SK-N-SH (cell line): ENCODE measurements around the gene CREB3L4. TPM values are rescaled to one million over a fixed set of nuclear protein-coding genes. Genes with fewer than 3 reads are reported as not detected.

ENCODE experiments used
- CTCF ChIA-PET: fragments of 300-600, 350-600 bp; formaldehyde crosslinking; extraction: SDS; loops from one replicate; lab custom pipeline; 2021; lab: Yijun Ruan, JAX
- POLR2A ChIA-PET: fragments of 350-600 bp; sonication (Branson Sonifier 250); formaldehyde crosslinking; extraction: SDS; loops from one replicate; lab custom pipeline; 2020; ENCODE audit warnings: antibody characterized with exemption, inconsistent platforms; lab: Yijun Ruan, JAX
- DNase-seq: peaks from one replicate; pipeline ENCODE4 v3.0.0; 2012
- H2AFZ ChIP-seq: fragments of 200-600 bp; sonication (generic); 2 replicates; pipeline ENCODE4 v1.8.1; 2016; ENCODE audit warnings: antibody characterized with exemption, mild to moderate bottlenecking, low read depth
- H3F3A ChIP-seq: fragments of 200-600 bp; sonication (generic); replicated peaks from 2 replicates; pipeline ENCODE3; 2016; ENCODE audit warnings: antibody characterized with exemption, mild to moderate bottlenecking; ENCODE audit not compliant: insufficient read depth
- H3K27ac ChIP-seq, 2 experiments: fragments of 200-500 bp in 1 of 2; fragments of 200-600 bp in 1 of 2; sonication (Bioruptor generic) in 1 of 2; sonication (generic), shearing (Covaris generic) in 1 of 2; 2 replicates each; pipeline versions ENCODE4 v1.5.1 to v1.6.1; 2014 to 2016; ENCODE audit warnings: low read depth in 2 of 2, inconsistent platforms in 1 of 2, low read length in 1 of 2, mild to moderate bottlenecking in 1 of 2, mixed read lengths in 1 of 2
- H3K27me3 ChIP-seq: fragments of 200-600 bp; sonication (generic), shearing (Covaris generic); 2 replicates; pipeline ENCODE4 v1.6.1; 2016; ENCODE audit warnings: mixed run types; ENCODE audit not compliant: insufficient read depth
- H3K36me3 ChIP-seq, 2 experiments: fragments of 200-500 bp in 1 of 2; fragments of 200-600 bp in 1 of 2; sonication (Bioruptor generic) in 1 of 2; sonication (generic) in 1 of 2; replicated peaks in 1 of 2; 2 replicates each; pipeline versions ENCODE3 to v1.5.1; 2014 to 2016; ENCODE audit warnings: low read length in 1 of 2, mild to moderate bottlenecking in 1 of 2; ENCODE audit not compliant: insufficient read depth in 2 of 2, control insufficient read depth in 1 of 2
- H3K4me1 ChIP-seq, 2 experiments: fragments of 200-500 bp in 1 of 2; fragments of 200-600 bp in 1 of 2; sonication (Bioruptor generic) in 1 of 2; sonication (generic), shearing (Covaris generic) in 1 of 2; 2 replicates each; pipeline versions ENCODE4 v1.5.1 to v1.6.1; 2014 to 2016; ENCODE audit warnings: low read depth in 1 of 2, low read length in 1 of 2, mixed run types in 1 of 2; ENCODE audit not compliant: insufficient read depth in 2 of 2, control insufficient read depth in 1 of 2
- H3K4me2 ChIP-seq: fragments of 200-600 bp; sonication (generic), shearing (Covaris generic); 2 replicates; pipeline ENCODE4 v1.6.1; 2017; ENCODE audit warnings: mixed run types
- H3K4me3 ChIP-seq, 2 experiments: fragments of 200-500 bp in 1 of 2; fragments of 200-600 bp in 1 of 2; sonication (Bioruptor generic) in 1 of 2; sonication (generic), shearing (Covaris generic) in 1 of 2; 2 replicates each; pipeline versions ENCODE4 v1.5.1 to v1.8.1; 2014 to 2016; ENCODE audit warnings: low read depth in 2 of 2, inconsistent platforms in 1 of 2, low read length in 1 of 2, mild to moderate bottlenecking in 1 of 2, mixed read lengths in 1 of 2, moderate library complexity in 1 of 2
- H3K79me2 ChIP-seq: fragments of 200-600 bp; sonication (generic); 2 replicates; pipeline ENCODE4 v1.8.1; 2017; ENCODE audit warnings: mild to moderate bottlenecking; ENCODE audit not compliant: insufficient read depth
- H3K9ac ChIP-seq: fragments of 200-600 bp; sonication (generic); 2 replicates; pipeline ENCODE4 v1.6.1; 2017; ENCODE audit warnings: mixed run types
- H3K9me2 ChIP-seq: fragments of 200-600 bp; sonication (generic); 2 replicates; pipeline ENCODE4 v1.6.1; 2017; ENCODE audit warnings: mixed run types
- H3K9me3 ChIP-seq: fragments of 200-600 bp; sonication (generic); 2 replicates; pipeline ENCODE4 v1.6.1; 2017; ENCODE audit warnings: mixed run types, mild to moderate bottlenecking, moderate library complexity
- H4K20me1 ChIP-seq: fragments of 200-600 bp; sonication (generic); 2 replicates; pipeline ENCODE4 v1.6.1; 2017; ENCODE audit warnings: mild to moderate bottlenecking, mixed run types; ENCODE audit not compliant: insufficient read depth
- CHD2 ChIP-seq: fragments of 150-350 bp; IDR thresholded peaks from 2 replicates; pipeline ENCODE4 v1.6.1; 2018; ENCODE audit warnings: low read length; ENCODE audit not compliant: partially characterized antibody
- EP300 ChIP-seq, 2 experiments: IDR thresholded peaks; 2 replicates each; pipeline versions ENCODE4 v1.4.0 to v1.6.1; 2012; ENCODE audit warnings: borderline replicate concordance in 1 of 2, low read depth in 1 of 2, low read length in 1 of 2
- FOSL2 ChIP-seq: IDR thresholded peaks from 2 replicates; pipeline ENCODE4 v1.4.0; 2012; ENCODE audit warnings: low read depth, mild to moderate bottlenecking, moderate library complexity, borderline replicate concordance
- FOXJ3 ChIP-seq: sonication (generic); formaldehyde crosslinking; IDR thresholded peaks from 2 replicates; pipeline ENCODE4 v1.5.1; 2020; ENCODE audit warnings: mild to moderate bottlenecking, missing genetic modification reagents
- GABPA ChIP-seq: IDR thresholded peaks from 2 replicates; pipeline ENCODE4 v1.4.0; 2012; ENCODE audit warnings: low read depth, mild to moderate bottlenecking
- JUND ChIP-seq: IDR thresholded peaks from 2 replicates; pipeline ENCODE4 v1.4.0; 2012
- MXI1 ChIP-seq: IDR thresholded peaks from 2 replicates; pipeline ENCODE4 v1.6.1; 2012; ENCODE audit warnings: mild to moderate bottlenecking, low read depth, low read length, improper control_type of control experiment
- NFIC ChIP-seq: IDR thresholded peaks from 2 replicates; pipeline ENCODE4 v1.4.0; 2012; ENCODE audit warnings: borderline replicate concordance
- POLR2AphosphoS5 ChIP-seq: IDR thresholded peaks from 2 replicates; pipeline ENCODE4 v1.6.1; 2012; ENCODE audit warnings: low read depth, low read length
- RCOR1 ChIP-seq: fragments of 150-350 bp; IDR thresholded peaks from 2 replicates; pipeline ENCODE4 v1.6.1; 2017; ENCODE audit warnings: antibody characterized with exemption, low read length
- RXRA ChIP-seq: IDR thresholded peaks from 2 replicates; pipeline ENCODE4 v1.4.0; 2012; ENCODE audit warnings: low read depth, mild to moderate bottlenecking, borderline replicate concordance
- SMC3 ChIP-seq: IDR thresholded peaks from 2 replicates; pipeline ENCODE4 v1.6.1; 2012; ENCODE audit warnings: low read depth, low read length, improper control_type of control experiment
- TAF1 ChIP-seq: IDR thresholded peaks from 2 replicates; pipeline ENCODE4 v1.6.1; 2012; ENCODE audit warnings: low read depth, mild to moderate bottlenecking, low read length, moderate library complexity, borderline replicate concordance
- TCF12 ChIP-seq: IDR thresholded peaks from 2 replicates; pipeline ENCODE4 v1.4.0; 2012
- YY1 ChIP-seq: IDR thresholded peaks from 2 replicates; pipeline ENCODE4 v1.4.0; 2012; ENCODE audit warnings: low read depth, mild to moderate bottlenecking
- WGBS: methylation state at CpG from one replicate; pipeline ENCODE4 v1.1.6; 2017; ENCODE audit warnings: low lambda C conversion rate; 5-methylcytosine and 5-hydroxymethylcytosine counted together
- polyA plus RNA-seq, 3 experiments: library from polyadenylated mRNA; depleted of rRNA; stranded (reverse); fragments of >200 nt; gene quantifications; 2 replicates each; pipeline ENCODE4 v1.2.3, GENCODE V29; 2012
- TF ChIP-seq, protein P1 (sequence below): fragments of 150-350 bp; IDR thresholded peaks from 2 replicates; pipeline ENCODE4 v1.6.1; 2016; ENCODE audit warnings: mild to moderate bottlenecking, low read depth, low read length
- TF ChIP-seq, protein P2 (sequence below): IDR thresholded peaks from 2 replicates; pipeline ENCODE4; 2012
- TF ChIP-seq, protein P3 (sequence below): IDR thresholded peaks from 2 replicates; pipeline ENCODE4 v1.4.0; 2012; ENCODE audit warnings: low read depth
- TF ChIP-seq, protein P4 (sequence below): IDR thresholded peaks from 2 replicates; pipeline ENCODE4 v1.6.1; 2012; ENCODE audit warnings: mild to moderate bottlenecking, low read depth, low read length, moderate library complexity

Gene CREB3L4
- polyA plus RNA-seq, 1 of the 3 experiments (the other 2 are of a cell fraction), result 12.8 TPM

DNA sequence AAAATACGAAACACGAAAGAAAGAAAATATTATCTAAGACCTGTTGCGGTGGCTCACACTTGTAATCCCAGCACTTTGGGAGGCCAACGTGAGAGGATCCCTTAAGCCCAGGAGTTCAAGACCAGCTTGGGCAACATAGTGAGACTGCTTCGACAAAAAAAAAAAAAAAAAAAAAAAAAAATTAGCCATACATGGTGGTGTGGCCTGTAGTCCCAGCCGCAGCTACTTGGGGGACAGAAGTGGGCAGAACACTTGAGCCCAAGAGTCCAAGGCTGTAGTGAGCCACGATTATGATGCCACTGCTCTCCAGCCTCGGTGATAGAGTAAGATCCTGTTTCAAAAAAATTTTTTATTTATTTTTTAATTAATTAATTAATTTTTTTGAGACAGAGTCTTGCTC, 19.9 kb downstream of the CREB3L4 start:
- Histone ChIP-seq H2AFZ (0 out of 2 replicates have a peak overlapping the region, but pooled peaks have one; percentile 88), H3K36me3 (peaks cover 18 to 30% of the 10 kb centered on the region in 2 experiments), H3K4me1 (peaks cover 24 to 28% of the 10 kb centered on the region in 2 experiments), H3K9me3 (no peaks in the 10 kb centered on the region), H3K27me3 (no peaks in the 10 kb centered on the region), H3K4me3 (no peak overlapping the region), H3F3A (peaks cover 31% of the 10 kb centered on the region), H3K79me2 (peaks cover 46% of the 10 kb centered on the region), H3K27ac (peak overlapping the region in 1 of 2 experiments; percentile 86; a peak in 1 of 4 replicates), H3K4me2 (no peak overlapping the region), H4K20me1 (peaks cover 2% of the 10 kb centered on the region; the same call in 1 of the 2 replicates), H3K9me2 (no peaks in the 10 kb centered on the region), H3K9ac (no peak overlapping the region)
- ChIA-PET CTCF (interaction anchor here (0.6 to 4.9 kb wide), 32 partner anchors 10 to 316 kb away, joined by 3 to 68 read pairs (median 8); partner anchors contain the start of genes CREB3L4, CRTC2, DENND4B and GATAD2B), POLR2A (interaction anchor here (2.5 kb wide), 1 partner anchor 10 kb away, joined by 17 read pairs; the partner anchor contains the start of gene JTB)
- TF ChIP-seq JUND (no peak), EP300 (IDR thresholded peaks at IDR 0.05; ENCODE audit: borderline replicate concordance in 1 of 2, low read depth in 1 of 2, low read length in 1 of 2) (no peak), RXRA (no peak), MXI1 (no peak), FOXJ3 (no peak), RCOR1 (no peak), NFIC (no peak), SMC3 (no peak), GABPA (no peak), TAF1 (no peak), FOSL2 (no peak)
- TF ChIP-seq, protein P1, sequence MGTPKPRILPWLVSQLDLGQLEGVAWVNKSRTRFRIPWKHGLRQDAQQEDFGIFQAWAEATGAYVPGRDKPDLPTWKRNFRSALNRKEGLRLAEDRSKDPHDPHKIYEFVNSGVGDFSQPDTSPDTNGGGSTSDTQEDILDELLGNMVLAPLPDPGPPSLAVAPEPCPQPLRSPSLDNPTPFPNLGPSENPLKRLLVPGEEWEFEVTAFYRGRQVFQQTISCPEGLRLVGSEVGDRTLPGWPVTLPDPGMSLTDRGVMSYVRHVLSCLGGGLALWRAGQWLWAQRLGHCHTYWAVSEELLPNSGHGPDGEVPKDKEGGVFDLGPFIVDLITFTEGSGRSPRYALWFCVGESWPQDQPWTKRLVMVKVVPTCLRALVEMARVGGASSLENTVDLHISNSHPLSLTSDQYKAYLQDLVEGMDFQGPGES, result no peak
- WGBS, result 91% methylated on average over 8 of the region's 8 CpGs
- DNase-seq, result no peak

DNA sequence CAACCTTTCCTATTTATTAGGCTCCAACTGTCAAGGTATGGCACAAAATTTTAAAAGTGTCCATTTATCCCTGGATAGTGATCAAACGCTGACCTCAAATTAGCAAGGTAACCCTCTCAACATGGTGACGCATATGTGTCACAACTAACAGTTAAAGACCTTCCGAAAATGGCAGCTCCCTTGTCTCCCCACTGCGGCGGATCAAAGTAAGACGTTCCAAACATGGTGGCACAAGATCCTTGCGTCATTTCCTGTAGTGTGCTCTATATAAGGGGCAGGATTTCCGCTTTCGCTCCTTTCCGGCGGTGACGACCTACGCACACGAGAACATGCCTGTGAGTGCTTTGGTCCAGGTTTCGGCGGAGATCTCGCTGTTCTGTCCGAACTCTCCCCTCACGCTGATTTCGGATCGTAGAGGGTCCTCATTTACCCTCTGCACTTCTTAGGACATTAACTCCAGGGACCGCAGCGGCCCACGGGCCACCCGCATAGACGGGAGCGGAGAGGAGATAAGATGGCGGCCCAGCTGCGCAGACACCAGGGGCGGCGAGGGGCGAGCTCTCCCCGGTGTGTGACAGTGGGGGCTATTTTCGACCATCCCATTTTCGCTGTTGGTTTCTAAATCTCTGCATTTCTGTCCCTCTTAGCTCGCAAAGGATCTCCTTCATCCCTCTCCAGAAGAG, 22.9 kb downstream of the CREB3L4 start, which contains the start of gene RPS27:
RPS27 (plus strand) TSS at position 295 of the 683 bp plus-strand sequence; CDS start at position 330, 35 bp downstream.
- CTCF ChIA-PET, result interaction anchor here (0.6 to 3.3 kb wide), 8 partner anchors 27 to 313 kb away, joined by 3 to 12 read pairs (median 4); partner anchors contain the start of genes DENND4B and SLC39A1
- peak; percentile 100 for TF ChIP-seq POLR2AphosphoS5
- TF ChIP-seq CHD2, result peak; percentile 83
- TF ChIP-seq TAF1, result peak; percentile 99
- no peak for TF ChIP-seq NFIC
- peak; percentile 79 for TF ChIP-seq MXI1
- TF ChIP-seq, protein P2, sequence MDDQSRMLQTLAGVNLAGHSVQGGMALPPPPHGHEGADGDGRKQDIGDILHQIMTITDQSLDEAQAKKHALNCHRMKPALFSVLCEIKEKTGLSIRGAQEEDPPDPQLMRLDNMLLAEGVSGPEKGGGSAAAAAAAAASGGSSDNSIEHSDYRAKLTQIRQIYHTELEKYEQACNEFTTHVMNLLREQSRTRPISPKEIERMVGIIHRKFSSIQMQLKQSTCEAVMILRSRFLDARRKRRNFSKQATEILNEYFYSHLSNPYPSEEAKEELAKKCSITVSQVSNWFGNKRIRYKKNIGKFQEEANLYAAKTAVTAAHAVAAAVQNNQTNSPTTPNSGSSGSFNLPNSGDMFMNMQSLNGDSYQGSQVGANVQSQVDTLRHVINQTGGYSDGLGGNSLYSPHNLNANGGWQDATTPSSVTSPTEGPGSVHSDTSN, result no peak
- TF ChIP-seq, protein P3, sequence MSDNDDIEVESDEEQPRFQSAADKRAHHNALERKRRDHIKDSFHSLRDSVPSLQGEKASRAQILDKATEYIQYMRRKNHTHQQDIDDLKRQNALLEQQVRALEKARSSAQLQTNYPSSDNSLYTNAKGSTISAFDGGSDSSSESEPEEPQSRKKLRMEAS, result peak; percentile 92
- TF ChIP-seq, protein P4, sequence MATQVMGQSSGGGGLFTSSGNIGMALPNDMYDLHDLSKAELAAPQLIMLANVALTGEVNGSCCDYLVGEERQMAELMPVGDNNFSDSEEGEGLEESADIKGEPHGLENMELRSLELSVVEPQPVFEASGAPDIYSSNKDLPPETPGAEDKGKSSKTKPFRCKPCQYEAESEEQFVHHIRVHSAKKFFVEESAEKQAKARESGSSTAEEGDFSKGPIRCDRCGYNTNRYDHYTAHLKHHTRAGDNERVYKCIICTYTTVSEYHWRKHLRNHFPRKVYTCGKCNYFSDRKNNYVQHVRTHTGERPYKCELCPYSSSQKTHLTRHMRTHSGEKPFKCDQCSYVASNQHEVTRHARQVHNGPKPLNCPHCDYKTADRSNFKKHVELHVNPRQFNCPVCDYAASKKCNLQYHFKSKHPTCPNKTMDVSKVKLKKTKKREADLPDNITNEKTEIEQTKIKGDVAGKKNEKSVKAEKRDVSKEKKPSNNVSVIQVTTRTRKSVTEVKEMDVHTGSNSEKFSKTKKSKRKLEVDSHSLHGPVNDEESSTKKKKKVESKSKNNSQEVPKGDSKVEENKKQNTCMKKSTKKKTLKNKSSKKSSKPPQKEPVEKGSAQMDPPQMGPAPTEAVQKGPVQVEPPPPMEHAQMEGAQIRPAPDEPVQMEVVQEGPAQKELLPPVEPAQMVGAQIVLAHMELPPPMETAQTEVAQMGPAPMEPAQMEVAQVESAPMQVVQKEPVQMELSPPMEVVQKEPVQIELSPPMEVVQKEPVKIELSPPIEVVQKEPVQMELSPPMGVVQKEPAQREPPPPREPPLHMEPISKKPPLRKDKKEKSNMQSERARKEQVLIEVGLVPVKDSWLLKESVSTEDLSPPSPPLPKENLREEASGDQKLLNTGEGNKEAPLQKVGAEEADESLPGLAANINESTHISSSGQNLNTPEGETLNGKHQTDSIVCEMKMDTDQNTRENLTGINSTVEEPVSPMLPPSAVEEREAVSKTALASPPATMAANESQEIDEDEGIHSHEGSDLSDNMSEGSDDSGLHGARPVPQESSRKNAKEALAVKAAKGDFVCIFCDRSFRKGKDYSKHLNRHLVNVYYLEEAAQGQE, result peak; percentile 67
- no peak for TF ChIP-seq TCF12
- TF ChIP-seq GABPA, result peak; percentile 97
- TF ChIP-seq YY1, result peak; percentile 98

More for the DNA sequence above, 22.9 kb downstream of the CREB3L4 start, which contains the start of gene RPS27:
- Histone ChIP-seq H3K79me2 (peaks cover 29% of the 10 kb centered on the region), H3K36me3 (peaks cover 23 to 35% of the 10 kb centered on the region in 2 experiments), H4K20me1 (peaks cover 8% of the 10 kb centered on the region; the same call in 1 of the 2 replicates), H3K4me3 (peak within 1 kb of the TSS; percentile 82 to 85), H3K27ac (peak within 1 kb of the TSS; percentile 79 to 92), H3F3A (peaks cover 56% of the 10 kb centered on the region), H2AFZ (peak within 1 kb of the TSS; percentile 87), H3K27me3 (no peaks in the 10 kb centered on the region), H3K9me2 (no peaks in the 10 kb centered on the region), H3K4me2 (peak within 1 kb of the TSS; percentile 83), H3K9me3 (no peaks in the 10 kb centered on the region), H3K4me1 (peaks cover 19 to 21% of the 10 kb centered on the region in 2 experiments; a peak in 3 of 4 replicates), H3K9ac (peak within 1 kb of the TSS; percentile 92)
- POLR2A ChIA-PET, result interaction anchor here (0.5 to 2.5 kb wide), 50 partner anchors 8 to 356 kb away, joined by 3 to 59 read pairs (median 4); partner anchors contain the start of genes CHTOP, CREB3L4, CRTC2 and DENND4B
- 1% methylated on average over 25 of the region's 36 CpGs for WGBS
- DNase-seq, result peak; percentile 90
